Neural progenitor cell (in vitro differentiated cells): ENCODE results near the gene CFAP45.
A peak's percentile ranks its signal among the peaks of the same experiment; 100 is the strongest.

Source experiments
- CTCF ChIP-seq: fragments of 200-600 bp; sonication (generic); IDR thresholded peaks from 2 replicates; pipeline ENCODE4 v1.5.1; 2017; ENCODE audit warnings: antibody characterized with exemption, mild to moderate bottlenecking
- EZH2 ChIP-seq: fragments of 200-600 bp; sonication (generic); IDR thresholded peaks from 2 replicates; pipeline ENCODE4 v1.6.1; 2017; ENCODE audit warnings: antibody characterized with exemption, mild to moderate bottlenecking, moderate library complexity
- EZH2phosphoT487 ChIP-seq: fragments of 200-600 bp; sonication (generic); IDR thresholded peaks from 2 replicates; pipeline ENCODE4 v1.6.1; 2017; ENCODE audit warnings: antibody characterized with exemption

DNA sequence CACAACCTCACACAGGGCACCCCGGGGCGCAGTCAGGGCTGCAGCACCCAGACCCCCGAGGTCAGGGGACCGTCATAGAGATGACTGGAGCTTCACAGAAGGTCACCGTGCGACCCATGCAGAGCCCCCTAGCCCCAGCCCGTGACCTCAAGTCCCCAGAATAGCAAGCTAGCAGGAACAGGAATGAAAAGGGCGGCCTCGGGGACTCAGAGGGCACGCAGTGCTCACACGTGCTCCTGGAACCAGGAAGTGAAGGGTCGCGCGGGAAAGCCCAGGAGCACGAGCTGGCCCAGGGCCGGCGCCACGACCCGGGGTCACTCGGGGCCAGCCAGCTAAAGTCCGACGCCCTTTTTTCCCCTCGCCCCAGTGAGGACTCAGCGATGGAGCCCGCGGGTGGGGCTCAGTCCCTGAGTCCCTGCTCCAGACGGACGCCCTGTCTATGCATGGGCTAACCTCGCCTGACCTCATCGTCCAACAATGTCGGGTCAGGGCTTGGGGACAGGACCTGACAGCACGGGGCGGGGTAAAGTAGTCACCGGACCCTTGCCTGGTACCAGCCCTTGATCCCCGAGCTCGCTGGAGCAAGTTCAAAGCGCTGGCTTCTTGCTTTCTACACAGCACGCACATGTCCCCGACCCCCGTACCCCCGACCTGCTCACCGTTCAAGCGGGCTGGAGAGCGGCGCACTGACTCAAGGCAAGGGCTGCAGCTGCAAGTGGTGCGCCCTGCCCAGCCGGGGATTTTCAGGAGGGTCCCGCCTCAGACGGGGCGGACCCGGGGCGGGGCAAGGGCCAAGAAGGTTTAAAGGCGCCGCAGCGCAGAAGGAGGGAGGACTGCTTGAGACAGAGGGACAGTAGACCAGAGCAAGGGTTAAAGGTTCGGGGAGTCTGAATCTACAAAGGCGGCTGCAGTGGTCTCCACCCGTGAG is 25.1 kb upstream of the CFAP45 start, which contains the start of gene TAGLN2:
- TF ChIP-seq CTCF: no peak
- peak; percentile 78 for TF ChIP-seq EZH2
- TF ChIP-seq EZH2phosphoT487: peak; percentile 49
